DMS53 treated with DMSO at 0.1 percent for 48 hours (cell line): ENCODE measurements around the gene AKAP7.
"Not testable (repeated sequence)": the region's sequence is repeated elsewhere in the genome, so short reads cannot be mapped to it uniquely, and the experiment has no call there.

Experiments used
- DNase-seq: peaks from one replicate; lab custom pipeline; 2025; ENCODE audit not compliant: unreplicated experiment; lab: John Stamatoyannopoulos, UW

AKAP7 gene

DNA sequence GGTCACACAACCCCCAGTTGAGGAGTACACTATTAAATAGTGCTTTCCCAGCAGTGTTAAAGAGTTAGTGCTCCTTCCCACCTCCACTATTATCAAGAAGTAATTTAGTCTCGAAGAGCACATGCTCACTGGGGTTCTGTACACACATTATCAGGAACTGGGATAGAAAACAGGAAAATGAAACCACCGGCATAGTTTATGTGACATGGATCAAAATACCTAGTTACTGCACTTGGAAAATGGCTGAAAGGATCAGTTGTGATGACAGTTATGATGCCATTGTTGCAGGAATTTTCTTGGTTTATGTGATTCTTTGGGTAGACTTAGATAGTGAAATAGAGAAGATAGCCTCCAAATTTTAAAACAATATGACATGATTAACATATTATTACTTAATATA lies 152.9 kb downstream of the AKAP7 start:
- DNase-seq, result no peak

DNA sequence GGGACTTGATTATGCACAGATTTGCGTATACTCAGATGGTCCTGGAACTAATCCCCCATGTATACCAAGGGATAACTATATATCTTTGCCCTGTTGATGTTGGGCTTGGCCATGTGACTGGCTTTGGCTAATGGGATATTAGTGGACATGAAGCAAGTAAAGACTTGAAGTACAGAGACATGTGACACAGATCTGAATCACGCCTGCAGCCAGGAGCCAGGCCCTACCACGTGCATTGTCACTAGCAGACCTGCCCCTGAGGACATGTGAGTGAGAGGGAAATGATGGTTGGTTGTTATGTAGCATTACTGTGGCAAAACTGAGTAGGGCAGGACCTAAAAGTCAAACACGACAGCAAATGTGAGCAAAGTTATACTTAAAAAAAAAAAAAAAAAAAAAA lies 155.7 kb downstream of the AKAP7 start:
- no peak for DNase-seq

DNA sequence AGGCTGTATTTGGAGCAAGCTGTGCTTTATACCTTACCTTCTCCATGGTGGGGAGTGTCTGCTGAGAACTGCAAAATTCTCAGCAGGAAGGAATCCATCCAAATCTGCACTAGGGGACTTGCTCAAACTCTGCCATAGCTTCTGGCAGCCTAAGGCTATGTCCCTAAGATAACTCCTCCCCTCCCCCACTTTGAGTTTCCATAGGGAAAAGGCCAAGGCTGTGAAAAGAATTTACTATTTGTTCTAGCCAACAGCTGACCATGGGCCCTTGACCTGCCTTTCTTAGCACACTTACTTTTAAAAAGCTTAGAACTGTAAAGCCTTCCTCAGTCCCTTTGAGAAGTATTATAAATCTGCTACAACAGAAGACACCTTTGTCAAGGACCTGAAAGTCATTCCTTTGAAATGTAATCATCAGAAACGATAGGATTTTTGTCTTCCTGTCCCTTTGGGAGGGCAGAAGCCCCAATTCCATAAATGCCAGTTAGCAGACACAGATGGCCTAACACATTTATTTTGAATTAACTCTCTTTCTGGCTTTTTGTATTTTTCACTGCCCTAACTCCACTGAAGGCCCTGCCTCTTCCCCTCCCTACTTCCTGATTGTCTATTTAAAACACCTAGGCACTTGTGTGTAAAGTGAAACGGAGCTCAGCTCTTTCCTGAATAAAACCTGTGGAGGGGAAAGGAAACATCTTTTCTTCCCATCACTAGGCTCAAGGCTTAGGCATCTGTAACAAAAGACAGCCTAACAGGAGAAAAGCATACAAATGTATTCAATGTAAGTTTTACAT lies 157.1 kb downstream of the AKAP7 start:
- DNase-seq, result no peak

DNA sequence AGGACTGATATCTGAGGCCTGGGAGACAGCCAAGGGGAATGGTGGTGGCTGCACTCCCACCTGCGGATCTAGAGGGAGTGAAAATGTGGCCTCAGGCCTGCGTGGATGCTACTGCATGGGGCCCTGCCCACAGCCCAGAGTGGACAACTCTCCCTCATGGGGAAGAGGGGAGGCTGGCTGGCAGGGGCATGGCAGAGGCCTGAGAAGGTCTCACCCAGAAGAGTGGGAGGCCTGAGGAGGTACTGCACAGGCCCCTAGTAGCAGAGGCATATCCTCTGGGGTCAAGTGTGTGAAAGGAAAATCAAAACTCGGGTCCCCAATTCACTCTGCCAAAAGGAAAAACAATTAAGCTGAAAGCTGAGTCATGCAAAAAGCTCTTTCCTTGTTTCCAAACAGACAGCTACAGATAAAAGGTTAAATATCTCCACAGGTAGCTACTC lies 158.2 kb downstream of the AKAP7 start:
- DNase-seq, result no peak

DNA sequence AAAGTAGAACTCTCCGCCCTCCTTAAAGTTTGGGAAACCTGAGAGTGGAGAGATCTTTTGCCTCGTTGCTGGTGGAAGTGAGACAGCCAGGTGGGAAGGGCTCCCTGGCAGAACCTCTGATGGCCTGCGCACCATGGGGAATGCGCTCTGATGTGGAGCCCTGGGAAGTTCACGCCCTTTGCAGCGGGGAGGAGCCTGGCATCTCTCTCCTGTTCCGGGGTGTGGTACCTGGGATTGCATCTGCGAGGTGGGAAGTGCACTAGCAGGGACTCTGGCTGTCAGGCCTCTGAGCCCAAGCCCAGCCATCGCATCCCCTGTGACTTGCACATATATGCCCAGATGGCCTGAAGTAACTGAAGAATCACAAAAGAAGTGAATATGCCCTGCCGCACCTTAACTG lies 159.8 kb downstream of the AKAP7 start:
- no peak for DNase-seq

DNA sequence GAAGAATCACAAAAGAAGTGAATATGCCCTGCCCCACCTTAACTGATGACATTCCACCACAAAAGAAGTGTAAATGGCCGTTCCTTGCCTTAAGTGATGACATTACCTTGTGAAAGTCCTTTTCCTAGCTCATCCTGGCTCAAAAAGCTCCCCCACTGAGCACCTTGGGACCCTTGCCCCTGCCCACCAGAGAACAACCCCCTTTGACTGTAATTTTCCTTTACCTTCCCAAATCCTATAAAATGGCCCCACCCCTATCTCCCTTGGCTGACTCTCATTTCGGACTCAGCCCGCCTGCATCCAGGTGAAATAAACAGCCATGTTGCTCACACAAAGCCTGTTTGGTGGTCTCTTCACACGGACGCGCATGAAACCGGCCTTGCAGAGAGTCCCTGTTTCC lies 165.6 kb downstream of the AKAP7 start:
- DNase-seq, result not testable (repeated sequence)

DNA sequence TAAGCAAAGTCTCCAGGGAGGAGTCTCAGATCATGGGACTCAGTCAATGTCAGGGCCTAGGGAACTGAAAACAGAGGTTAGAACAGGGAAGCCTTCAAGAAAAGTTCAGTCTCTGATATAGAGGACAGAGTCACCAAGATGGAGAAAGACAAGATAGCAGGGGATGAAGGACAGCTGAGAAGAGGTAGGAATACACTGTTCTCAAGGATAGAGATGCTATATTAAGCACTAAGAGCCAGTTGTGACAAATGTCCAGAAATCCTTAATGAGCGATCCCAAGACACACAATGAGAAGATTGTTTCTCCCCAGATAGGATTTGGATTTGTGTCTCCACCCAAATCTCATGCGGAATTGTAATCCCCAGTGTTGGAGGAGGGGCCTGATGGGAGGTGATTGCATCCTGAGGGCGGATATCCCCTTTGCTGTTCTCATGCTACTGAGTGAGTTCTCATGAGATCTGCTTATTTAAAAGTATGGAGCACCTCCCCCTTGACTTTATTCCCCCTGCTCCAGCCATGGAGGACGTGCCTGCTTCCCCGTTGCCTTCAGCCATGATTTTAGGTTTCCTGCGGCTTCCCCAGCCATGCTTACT lies 168.2 kb downstream of the AKAP7 start:
- DNase-seq, result no peak

DNA sequence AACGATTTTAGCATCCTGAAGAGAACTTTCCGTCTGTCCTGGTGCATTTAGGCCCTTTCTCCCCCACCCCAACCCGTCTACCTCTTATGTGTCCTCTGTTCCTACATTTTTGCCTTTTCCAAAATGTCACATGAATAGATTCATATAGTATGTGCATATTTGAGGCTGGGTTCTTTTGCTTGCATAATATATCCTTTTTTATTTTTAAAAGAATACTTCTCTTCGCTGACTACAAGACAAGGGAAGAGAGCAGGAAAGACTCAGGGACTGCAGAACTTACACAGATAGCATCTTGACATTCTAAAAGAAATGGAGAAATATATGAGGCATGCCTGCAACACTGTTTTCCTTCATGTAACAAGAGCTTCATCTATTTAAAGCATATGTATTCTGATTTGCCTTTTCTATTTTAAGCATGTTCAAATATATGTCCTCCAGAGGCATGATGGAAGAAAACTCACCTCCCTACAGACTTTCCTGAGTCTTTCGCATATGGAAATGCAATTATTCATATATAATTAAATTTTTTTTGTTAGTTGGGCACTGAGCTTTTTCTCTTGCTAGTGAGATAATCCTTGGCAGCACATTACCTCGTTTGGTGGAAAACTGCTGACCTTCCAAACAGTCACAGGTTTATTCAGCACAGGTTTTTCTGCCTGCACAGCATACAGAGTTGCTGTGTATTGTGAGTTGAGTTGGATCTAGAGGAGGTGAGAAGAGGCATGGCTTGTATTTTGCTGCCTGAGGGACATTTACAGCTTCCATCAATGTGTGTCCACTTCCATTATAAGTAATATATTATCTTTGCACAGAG lies 170.0 kb downstream of the AKAP7 start:
- no peak for DNase-seq

DNA sequence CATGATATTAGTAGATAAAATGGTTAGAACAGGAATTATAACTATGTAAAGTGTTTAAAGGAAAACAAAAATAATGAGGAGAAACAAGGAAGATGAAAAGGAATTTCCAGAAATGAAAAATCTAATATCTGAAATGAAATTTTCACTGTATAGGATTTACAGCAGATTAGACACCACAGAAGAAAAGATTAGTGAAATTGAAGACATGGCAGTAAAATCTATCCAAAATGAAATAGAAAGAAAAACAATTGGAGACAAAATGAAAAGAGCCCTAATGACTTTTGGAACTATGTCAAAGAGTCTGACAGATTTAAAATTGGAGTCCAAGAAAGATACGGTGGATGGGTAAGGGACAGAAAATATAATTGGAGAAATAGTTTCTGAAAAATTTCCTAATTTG lies 174.2 kb downstream of the AKAP7 start:
- no peak for DNase-seq

DNA sequence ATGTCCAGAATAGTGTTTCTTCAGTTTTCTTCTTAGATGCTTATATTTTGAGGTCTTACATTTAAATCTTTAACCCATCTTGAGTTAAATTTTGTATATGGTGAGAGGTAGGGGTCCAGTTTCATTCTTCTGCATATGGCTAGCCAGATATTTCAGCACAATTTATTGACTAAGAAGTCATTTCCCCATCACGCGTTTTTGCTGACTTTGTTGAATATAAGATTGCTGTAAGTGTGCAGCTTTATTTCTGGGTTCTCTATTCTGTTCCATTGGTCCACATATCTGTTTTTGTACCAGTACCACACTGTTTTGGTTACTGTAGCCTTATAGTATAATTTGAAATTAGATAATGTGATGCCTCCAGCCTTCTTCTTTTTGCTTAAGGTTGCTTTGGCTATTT lies 179.6 kb downstream of the AKAP7 start:
- DNase-seq, result no peak

DNA sequence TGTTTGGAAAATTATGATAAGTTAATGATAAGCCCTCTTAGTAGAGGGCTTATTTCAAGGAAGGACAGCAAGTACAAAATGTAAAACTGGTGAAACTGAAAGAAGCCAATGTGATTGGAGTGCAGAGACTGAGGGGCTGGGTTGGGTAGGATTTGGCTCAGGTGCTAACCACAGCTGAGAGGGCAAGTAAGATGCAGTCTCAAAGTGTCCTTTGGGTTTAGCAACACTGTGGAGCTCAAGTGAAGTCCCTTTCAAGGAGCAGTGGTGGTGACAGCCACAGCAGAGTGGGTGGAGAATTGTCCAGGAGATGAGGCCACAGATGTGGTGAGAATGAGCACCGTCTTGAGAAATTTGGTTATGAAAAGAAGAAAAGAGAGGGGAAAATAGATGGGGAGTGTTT lies 181.4 kb downstream of the AKAP7 start:
- no peak for DNase-seq

DNA sequence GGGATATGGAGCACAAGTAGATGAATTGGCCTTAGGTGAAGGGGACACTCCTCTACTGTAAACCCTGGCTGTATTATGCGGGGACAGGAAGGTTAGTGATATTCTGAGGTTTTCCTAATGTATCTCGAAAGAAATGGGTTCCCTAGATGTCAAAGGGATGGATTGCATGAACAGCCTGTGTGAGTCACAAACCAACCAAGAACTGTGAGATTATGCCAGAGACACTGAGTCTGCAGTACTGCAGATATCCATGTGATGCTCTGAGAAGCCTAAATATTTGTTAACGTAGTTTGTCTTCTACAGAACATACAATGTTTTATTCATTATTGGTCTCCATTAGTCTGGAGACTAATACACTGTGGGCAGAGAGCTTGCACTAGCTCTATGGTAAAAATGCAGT lies 182.2 kb downstream of the AKAP7 start:
- DNase-seq, result no peak

DNA sequence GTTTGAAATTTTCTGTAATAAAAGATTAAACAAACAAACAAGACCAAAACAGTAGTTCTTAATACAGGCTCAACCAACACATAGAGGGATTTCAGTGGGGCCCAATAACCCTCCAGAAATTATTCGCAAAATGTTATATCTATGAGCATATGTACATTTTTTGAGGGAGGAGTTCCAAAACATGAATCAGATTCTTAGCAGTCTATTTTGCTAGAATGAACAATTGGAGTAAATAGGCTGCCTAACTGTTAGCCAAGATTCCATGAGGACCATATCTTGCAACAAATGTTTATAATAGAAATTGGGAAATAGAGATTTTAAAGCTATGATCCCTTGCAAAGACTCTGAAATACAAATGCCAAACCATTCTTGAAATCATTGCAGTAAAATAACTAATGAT lies 186.3 kb downstream of the AKAP7 start:
- no peak for DNase-seq

DNA sequence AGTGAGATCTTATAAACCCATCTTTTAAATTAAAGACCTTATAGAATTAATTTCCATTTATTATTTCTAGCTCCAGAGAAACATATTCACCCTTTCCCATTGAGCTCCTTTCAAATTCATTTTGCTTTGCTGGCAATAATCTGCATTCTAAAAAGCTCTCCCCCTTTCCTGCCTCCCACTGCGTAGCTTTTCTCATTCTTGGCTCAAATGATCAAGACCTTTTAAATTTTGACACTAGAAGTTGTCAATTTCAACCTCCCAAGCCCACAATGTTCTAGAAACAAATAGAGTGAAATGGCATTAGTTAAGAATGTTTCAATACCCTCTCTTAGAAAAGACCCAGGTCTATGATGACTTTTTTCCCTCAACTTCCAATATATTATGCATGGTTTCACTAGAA lies 186.9 kb downstream of the AKAP7 start:
- DNase-seq, result no peak

DNA sequence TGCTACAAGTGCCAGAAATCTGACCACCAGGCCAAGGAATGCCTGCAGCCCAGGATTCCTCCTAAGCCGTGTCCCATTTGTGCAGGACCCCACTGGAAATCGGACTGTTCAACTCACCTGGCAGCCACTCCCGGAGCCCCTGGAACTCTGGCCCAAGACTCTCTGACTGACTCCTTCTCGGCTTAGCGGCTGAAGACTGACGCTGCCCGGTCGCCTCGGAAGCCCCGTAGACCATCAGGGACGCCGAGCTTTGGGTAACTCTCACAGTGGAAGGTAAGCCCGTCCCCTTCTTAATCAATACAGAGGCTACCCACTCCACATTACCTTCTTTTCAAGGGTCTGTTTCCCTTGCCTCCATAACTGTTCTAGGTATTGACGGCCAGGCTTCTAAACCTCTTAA lies 190.4 kb downstream of the AKAP7 start:
- not testable (repeated sequence) for DNase-seq

DNA sequence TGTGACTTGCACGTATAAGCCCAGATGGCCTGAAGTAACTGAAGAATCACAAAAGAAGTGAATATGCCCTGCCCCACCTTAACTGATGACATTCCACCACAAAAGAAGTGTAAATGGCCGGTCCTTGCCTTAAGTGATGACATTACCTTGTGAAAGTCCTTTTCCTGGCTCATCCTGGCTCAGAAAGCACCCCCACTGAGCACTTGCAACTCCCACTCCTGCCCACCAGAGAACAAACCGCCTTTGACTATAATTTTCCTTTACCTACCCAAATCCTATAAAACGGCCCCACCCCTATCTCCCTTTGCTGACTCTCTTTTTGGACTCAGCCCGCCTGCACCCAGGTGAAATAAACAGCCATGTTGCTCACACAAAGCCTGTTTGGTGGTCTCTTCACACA lies 193.5 kb downstream of the AKAP7 start:
- DNase-seq, result not testable (repeated sequence)

DNA sequence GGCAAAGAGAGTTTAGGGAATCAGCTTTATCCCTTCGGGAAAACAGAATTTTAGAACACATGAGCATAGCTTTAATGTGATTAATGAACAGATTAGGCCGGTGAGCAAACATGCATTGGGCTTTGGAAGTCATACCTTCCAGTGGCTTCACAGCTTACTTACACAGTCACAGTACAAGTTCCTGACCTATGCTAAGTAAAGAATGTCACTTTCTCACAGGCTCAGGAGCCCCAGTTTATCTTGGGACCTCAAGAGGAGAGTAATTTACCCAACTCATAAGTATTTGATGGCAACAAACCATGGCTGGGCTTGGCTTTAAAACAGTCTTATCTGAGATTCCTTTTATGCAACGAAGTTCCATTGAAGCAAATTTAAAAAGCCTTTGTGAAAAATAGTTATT lies 195.9 kb downstream of the AKAP7 start:
- DNase-seq, result no peak

DNA sequence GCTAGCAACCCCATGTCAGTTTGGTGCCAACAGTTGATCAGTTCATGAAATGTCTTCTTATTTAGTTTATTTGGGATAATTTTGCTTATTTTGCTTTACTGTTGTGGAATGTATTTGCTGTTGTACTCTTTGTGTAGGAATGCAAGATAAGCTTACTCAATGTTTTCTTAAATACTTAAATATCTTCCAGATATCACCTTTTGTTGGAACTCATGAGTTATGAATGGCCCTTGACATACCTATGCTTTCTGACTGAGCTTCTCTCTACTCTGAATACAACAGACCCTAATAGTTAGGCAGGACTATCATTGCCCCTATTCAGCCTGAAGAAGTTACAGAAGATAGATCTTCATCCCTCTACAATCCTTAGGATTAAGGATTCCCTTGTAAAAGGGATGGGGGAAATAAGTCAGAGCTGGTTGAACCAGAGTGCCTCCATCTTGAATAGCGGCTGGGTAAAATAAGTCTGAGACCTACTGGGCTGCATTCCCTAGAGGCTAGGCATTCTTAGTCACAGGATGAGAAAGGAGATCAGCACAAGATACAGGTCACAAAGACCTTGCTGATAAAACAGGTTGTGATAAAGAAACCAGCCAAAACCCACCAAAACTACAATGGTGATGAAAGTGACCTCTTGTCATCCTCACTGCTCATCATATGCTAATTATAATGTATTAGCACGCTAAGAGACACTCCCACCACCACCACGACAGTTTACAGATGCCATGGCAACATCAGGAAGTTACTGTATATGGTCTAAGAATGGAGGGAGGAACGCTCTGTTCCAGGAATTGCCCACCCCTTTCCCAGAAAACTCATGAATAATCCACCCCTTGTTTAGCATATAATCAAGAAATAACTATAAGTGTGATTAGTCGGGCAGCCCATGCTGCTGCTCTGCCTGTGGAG lies 196.9 kb downstream of the AKAP7 start:
- DNase-seq, result no peak
